ENCODE data around the gene ALG12.

The ALG12 gene

GRCh38 chr22:49879871-49880270 lies 38.4 kb downstream of the ALG12 start:
- TF ChIP-seq CTCF (IDR thresholded peaks at IDR 0.05; ENCODE audit: insufficient read depth, missing control alignments), result no peak
- no peak for FAIRE-seq
- no peak for DNase-seq (ENCODE audit: insufficient read length, low spot score)

GRCh38 chr22:49878206-49878605 lies 40.0 kb downstream of the ALG12 start:
- DNase-seq (ENCODE audit: insufficient read length, low spot score), result no peak
- TF ChIP-seq CTCF (IDR thresholded peaks at IDR 0.05; ENCODE audit: insufficient read depth, missing control alignments), result no peak
- no peak for FAIRE-seq

GRCh38 chr22:49877642-49878041 lies 40.6 kb downstream of the ALG12 start:
- FAIRE-seq (no peak), DNase-seq (ENCODE audit: insufficient read length, low spot score) (no peak)
- no peak for TF ChIP-seq CTCF (IDR thresholded peaks at IDR 0.05; ENCODE audit: insufficient read depth, missing control alignments)

GRCh38 chr22:49873228-49873940 lies 44.9 kb downstream of the ALG12 start:
- DNase-seq (ENCODE audit: insufficient read length, low spot score) (no peak), FAIRE-seq (no peak)
- no peak for TF ChIP-seq CTCF (IDR thresholded peaks at IDR 0.05; ENCODE audit: insufficient read depth, missing control alignments)

- DNase-seq (ENCODE audit: insufficient read length, low spot score) (no peak), FAIRE-seq (no peak)
- no peak for TF ChIP-seq CTCF (IDR thresholded peaks at IDR 0.05; ENCODE audit: insufficient read depth, missing control alignments)
These were observed 45.9 kb downstream of the ALG12 start for GRCh38 chr22:49872347-49872746.

GRCh38 chr22:49871482-49871881 lies 46.8 kb downstream of the ALG12 start:
- no peak for DNase-seq (ENCODE audit: insufficient read length, low spot score)
- no peak for FAIRE-seq
- no peak for TF ChIP-seq CTCF (IDR thresholded peaks at IDR 0.05; ENCODE audit: insufficient read depth, missing control alignments)

- DNase-seq (ENCODE audit: insufficient read length, low spot score) (no peak), FAIRE-seq (no peak)
These were observed 48.2 kb downstream of the ALG12 start for GRCh38 chr22:49869845-49870712.

More at GRCh38 chr22:49869845-49870712, 48.2 kb downstream of the ALG12 start:
- TF ChIP-seq CTCF (IDR thresholded peaks at IDR 0.05; ENCODE audit: insufficient read depth, missing control alignments), result no peak

Data from D721Med (cell line).